ENCODE data around the gene PKLR.
"Not testable (repeated sequence)": the region's sequence is repeated elsewhere in the genome, so short reads cannot be mapped to it uniquely, and the experiment has no call there.

The PKLR gene

DNA sequence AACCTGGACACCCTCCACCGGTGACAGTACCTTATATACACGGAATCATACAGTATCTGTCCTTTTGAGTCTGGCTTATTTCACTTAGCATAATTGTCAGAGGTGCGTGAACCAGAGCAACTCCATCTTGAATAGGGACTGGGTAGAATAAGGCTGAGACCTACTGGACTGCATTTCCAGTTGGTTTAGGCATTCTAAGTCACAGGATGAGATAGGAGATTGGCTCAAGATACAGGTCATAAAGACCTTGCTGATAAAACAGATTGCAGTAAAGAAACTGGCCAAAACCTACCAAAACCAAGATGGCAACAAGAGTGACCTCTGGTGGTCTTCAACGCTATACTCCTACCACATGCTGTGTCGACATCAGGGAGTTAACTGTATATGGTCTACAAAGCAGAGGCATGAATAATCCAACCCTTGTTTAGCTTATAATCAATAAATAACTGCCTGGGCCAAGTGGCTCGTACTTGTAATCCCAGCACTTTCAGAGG, 6.1 kb upstream of the PKLR start:
- Histone ChIP-seq H3K36me3 (replicated peaks) (peaks cover 27% of the 10 kb centered on the region), H3K9me3 (no peaks in the 10 kb centered on the region), H3K4me3 (no peak overlapping the region), H3K27me3 (ENCODE audit: low read depth) (no peaks in the 10 kb centered on the region), H3K4me1 (0 out of 2 replicates have a peak, but pooled peaks cover 7% of the 10 kb centered on the region)
- DNase-seq (ENCODE audit: low spot score in 2 of 2) = peak; percentile 45 to 56
- in situ Hi-C loops (cut with MboI; ENCODE audit: low sequenced_read_pairs) = loop anchor here (5.0 kb wide), 1 partner anchor 35 kb away; the partner anchor contains the start of gene CLK2

- H3K36me3 ChIP-seq (replicated peaks) = peaks cover 13% of the 10 kb centered on the region
- in situ Hi-C loops (cut with MboI; ENCODE audit: low sequenced_read_pairs) = loop anchor here (5.0 kb wide), 1 partner anchor 34 kb away; the partner anchor contains the start of gene CLK2
- 0 out of 2 replicates have a peak, but pooled peaks cover 7% of the 10 kb centered on the region for H3K4me1 ChIP-seq
- no peak for DNase-seq (ENCODE audit: low spot score in 2 of 2)
- H3K27me3 ChIP-seq (ENCODE audit: low read depth) = no peaks in the 10 kb centered on the region
- no peak overlapping the region for H3K4me3 ChIP-seq
- H3K9me3 ChIP-seq = no peaks in the 10 kb centered on the region
These were observed 4.7 kb upstream of the PKLR start for GRCh38 chr1:155305881-155306391.

GRCh38 chr1:155304558-155305063, 3.4 kb upstream of the PKLR start:
- Histone ChIP-seq H3K4me1 (no peaks in the 10 kb centered on the region), H3K36me3 (replicated peaks) (peaks cover under 1% of the 10 kb centered on the region), H3K4me3 (no peak overlapping the region), H3K27me3 (ENCODE audit: low read depth) (no peaks in the 10 kb centered on the region), H3K9me3 (no peaks in the 10 kb centered on the region)
- in situ Hi-C loops (cut with MboI; ENCODE audit: low sequenced_read_pairs) = loop anchor here (5.0 kb wide), 1 partner anchor 32 kb away; the partner anchor contains the start of gene CLK2
- no peak for DNase-seq (ENCODE audit: low spot score in 2 of 2)

- in situ Hi-C loops (cut with MboI; ENCODE audit: low sequenced_read_pairs) = no loop called here
- DNase-seq (ENCODE audit: low spot score in 2 of 2) = no peak
- Histone ChIP-seq H3K9me3 (no peaks in the 10 kb centered on the region), H3K4me1 (no peaks in the 10 kb centered on the region), H3K36me3 (replicated peaks) (no peaks in the 10 kb centered on the region), H3K27me3 (ENCODE audit: low read depth) (peaks cover 1% of the 10 kb centered on the region; the same call in 1 of the 2 replicates), H3K4me3 (no peak overlapping the region)
These were observed 497 bp downstream of the PKLR start for GRCh38 chr1:155300553-155301329.

GRCh38 chr1:155300024-155300423, 1.2 kb downstream of the PKLR start:
- H3K4me3 ChIP-seq = no peak overlapping the region

DNA sequence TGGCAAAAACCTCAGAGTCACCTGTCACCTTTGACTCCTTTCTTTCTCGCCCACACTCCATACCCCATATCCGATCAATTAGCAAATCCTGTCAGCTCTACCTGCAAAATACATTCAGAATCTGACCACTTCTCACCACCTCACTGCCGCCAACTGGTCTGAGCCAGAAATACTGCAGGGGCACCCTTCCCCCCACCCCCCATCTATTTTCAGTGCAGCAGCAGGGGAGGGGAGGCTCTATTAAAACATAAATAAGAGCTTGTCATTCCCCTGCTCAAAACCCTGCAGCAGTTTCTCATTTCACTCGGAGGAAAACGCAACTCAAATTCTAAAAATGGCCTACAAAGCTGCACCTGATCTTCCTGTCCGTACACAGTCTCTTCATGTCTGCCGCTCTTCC, 3.9 kb downstream of the PKLR start:
- no peaks in the 10 kb centered on the region for H3K36me3 ChIP-seq (replicated peaks)
- in situ Hi-C loops (cut with MboI; ENCODE audit: low sequenced_read_pairs) = no loop called here
- no peaks in the 10 kb centered on the region for H3K4me1 ChIP-seq
- no peak for DNase-seq (ENCODE audit: low spot score in 2 of 2)
- no peak overlapping the region for H3K4me3 ChIP-seq
- H3K9me3 ChIP-seq = no peaks in the 10 kb centered on the region
- peaks cover 25% of the 10 kb centered on the region for H3K27me3 ChIP-seq (ENCODE audit: low read depth)

More at GRCh38 chr1:155300024-155300423, 1.2 kb downstream of the PKLR start:
- no peaks in the 10 kb centered on the region for H3K36me3 ChIP-seq (replicated peaks)
- peaks cover 8% of the 10 kb centered on the region for H3K27me3 ChIP-seq (ENCODE audit: low read depth)
- H3K9me3 ChIP-seq = no peaks in the 10 kb centered on the region
- H3K4me1 ChIP-seq = no peaks in the 10 kb centered on the region
- in situ Hi-C loops (cut with MboI; ENCODE audit: low sequenced_read_pairs) = no loop called here
- no peak for DNase-seq (ENCODE audit: low spot score in 2 of 2)

DNA sequence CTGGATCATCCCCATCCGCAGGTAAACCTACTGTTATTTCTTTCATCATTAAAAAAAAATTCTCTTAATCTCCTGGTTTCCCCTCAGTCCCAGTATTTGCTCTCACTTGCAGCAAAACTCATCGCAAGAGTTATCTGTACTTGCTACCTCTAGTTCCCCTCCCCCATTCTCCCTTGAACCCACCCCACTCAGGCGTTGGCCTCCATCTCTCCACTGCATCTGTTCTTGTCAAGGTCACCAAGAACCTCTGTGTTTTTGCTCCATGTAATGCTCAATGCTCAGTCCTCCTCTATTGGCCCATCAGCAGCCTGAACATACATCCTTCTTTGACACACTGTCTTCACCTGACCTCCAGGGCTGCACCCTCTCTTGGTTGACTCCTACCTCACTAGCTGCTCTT, 4.6 kb downstream of the PKLR start:
- H3K4me3 ChIP-seq = no peak overlapping the region
- in situ Hi-C loops (cut with MboI; ENCODE audit: low sequenced_read_pairs) = no loop called here
- H3K27me3 ChIP-seq (ENCODE audit: low read depth) = peaks cover 25% of the 10 kb centered on the region
- no peaks in the 10 kb centered on the region for H3K36me3 ChIP-seq (replicated peaks)
- H3K9me3 ChIP-seq = no peaks in the 10 kb centered on the region
- DNase-seq (ENCODE audit: low spot score in 2 of 2) = no peak
- H3K4me1 ChIP-seq = no peaks in the 10 kb centered on the region

- in situ Hi-C loops (cut with MboI; ENCODE audit: low sequenced_read_pairs) = no loop called here
- Histone ChIP-seq H3K27me3 (ENCODE audit: low read depth) (peaks cover 25% of the 10 kb centered on the region), H3K4me1 (no peaks in the 10 kb centered on the region), H3K4me3 (no peak overlapping the region), H3K9me3 (no peaks in the 10 kb centered on the region), H3K36me3 (replicated peaks) (no peaks in the 10 kb centered on the region)
- DNase-seq (ENCODE audit: low spot score in 2 of 2) = no peak
These were observed 5.3 kb downstream of the PKLR start for GRCh38 chr1:155295942-155296267.

GRCh38 chr1:155295183-155295941, 5.9 kb downstream of the PKLR start:
- Histone ChIP-seq H3K4me3 (no peak overlapping the region), H3K36me3 (replicated peaks) (no peaks in the 10 kb centered on the region), H3K9me3 (no peaks in the 10 kb centered on the region), H3K27me3 (ENCODE audit: low read depth) (peaks cover 25% of the 10 kb centered on the region), H3K4me1 (no peaks in the 10 kb centered on the region)
- in situ Hi-C loops (cut with MboI; ENCODE audit: low sequenced_read_pairs) = no loop called here
- DNase-seq (ENCODE audit: low spot score in 2 of 2) = no peak

DNA sequence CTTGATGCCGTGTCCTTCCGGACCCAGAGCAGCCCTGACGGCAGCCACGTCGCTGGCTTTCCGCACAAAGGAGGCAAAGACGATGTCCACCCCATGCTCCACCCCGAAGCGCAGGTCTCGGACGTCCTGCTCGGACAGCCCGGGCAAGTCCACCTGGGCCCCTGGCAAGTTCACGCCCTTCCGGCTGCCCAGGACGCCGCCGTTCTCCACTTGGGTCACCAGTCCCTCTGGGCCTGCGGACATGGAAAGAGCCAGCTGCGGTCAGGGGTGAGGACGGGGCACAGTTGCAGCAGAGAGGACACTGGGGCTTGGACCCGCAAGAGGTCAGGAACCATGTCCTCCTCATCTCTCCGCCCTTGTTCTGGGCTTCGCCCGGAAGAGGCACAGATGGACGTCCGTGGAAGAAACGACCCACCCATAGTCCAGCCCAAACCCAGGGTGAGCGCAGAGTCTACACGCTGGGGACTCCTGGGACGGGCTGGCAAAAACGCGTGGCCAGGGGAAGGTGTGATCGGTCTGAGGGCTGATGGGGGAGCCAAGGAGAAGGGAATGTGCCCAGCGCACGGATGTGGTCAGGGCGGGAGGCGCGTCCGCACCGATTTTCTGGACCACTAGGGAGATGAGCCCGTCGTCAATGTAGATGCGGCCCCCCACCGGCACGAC, 6.6 kb downstream of the PKLR start:
- Histone ChIP-seq H3K9me3 (no peaks in the 10 kb centered on the region), H3K36me3 (replicated peaks) (no peaks in the 10 kb centered on the region), H3K27me3 (ENCODE audit: low read depth) (peaks cover 25% of the 10 kb centered on the region), H3K4me1 (no peaks in the 10 kb centered on the region), H3K4me3 (no peak overlapping the region)
- DNase-seq (ENCODE audit: low spot score in 2 of 2) = no peak
- in situ Hi-C loops (cut with MboI; ENCODE audit: low sequenced_read_pairs) = no loop called here

DNA sequence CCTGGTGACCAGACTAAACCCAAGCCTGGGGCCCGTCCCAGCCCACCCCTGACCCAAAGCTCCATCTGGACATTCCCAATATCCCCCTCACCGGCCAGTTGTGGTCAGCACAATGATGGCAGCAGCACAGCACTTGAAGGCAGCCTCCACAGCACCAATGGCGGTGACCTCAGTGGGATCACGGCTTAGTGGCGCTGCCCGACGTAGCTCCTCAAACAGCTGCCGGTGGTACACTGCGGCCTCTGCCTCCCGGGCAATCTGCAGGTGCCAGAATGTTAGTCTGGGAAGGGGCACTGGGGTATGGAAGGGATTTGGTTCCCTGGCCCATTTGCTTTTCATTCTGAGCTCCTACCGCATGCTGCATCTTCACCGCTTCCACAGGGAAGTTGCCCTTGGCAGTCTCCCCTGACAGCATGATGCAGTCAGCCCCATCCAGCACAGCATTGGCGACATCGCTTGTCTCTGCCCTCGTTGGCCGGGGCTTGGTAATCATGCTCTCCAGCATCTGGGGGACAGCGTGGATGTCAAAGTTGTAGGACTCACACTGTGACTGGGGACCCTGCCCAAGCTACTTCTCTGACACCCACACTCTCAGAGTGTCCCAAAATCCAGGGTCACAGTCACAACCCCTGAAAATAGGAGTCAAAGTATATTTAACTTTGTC, 8.0 kb downstream of the PKLR start:
- H3K36me3 ChIP-seq (replicated peaks) = no peaks in the 10 kb centered on the region
- H3K9me3 ChIP-seq = no peaks in the 10 kb centered on the region
- H3K4me1 ChIP-seq = no peaks in the 10 kb centered on the region
- H3K4me3 ChIP-seq = no peak overlapping the region
- DNase-seq (ENCODE audit: low spot score in 2 of 2) = no peak
- H3K27me3 ChIP-seq (ENCODE audit: low read depth) = peaks cover 25% of the 10 kb centered on the region
- in situ Hi-C loops (cut with MboI; ENCODE audit: low sequenced_read_pairs) = no loop called here

DNA sequence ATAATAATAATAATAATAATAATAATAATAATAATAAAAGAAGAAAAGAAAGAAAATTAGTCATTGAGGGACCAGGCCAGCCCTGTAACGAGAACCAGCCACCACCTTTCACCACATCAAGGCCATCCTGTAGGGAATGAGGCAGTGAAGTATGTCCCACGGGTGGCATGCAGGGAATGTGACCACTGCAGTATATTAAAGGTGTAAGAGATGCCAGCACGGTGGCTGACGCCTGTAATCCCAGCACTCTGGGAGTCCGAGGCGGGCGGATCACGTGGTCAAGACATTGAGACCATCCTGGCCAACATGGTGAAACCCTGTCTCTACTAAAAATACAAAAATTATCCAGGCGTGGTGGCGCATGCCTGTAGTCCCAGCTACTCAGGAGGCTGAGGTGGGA, 10.2 kb downstream of the PKLR start:
- DNase-seq (ENCODE audit: low spot score in 2 of 2); H3K4me3 ChIP-seq; H3K9me3 ChIP-seq; H3K36me3 ChIP-seq (replicated peaks); in situ Hi-C loops (cut with MboI; ENCODE audit: low sequenced_read_pairs); H3K4me1 ChIP-seq: not testable (repeated sequence)
- peaks cover 25% of the 10 kb centered on the region for H3K27me3 ChIP-seq (ENCODE audit: low read depth)

GRCh38 chr1:155287987-155288543, 13.2 kb downstream of the PKLR start:
- in situ Hi-C loops (cut with MboI; ENCODE audit: low sequenced_read_pairs) = no loop called here

More at GRCh38 chr1:155287987-155288543, 13.2 kb downstream of the PKLR start:
- Histone ChIP-seq H3K9me3 (no peaks in the 10 kb centered on the region), H3K4me1 (no peaks in the 10 kb centered on the region), H3K27me3 (ENCODE audit: low read depth) (0 out of 2 replicates have a peak, but pooled peaks cover under 1% of the 10 kb centered on the region), H3K36me3 (replicated peaks) (0 out of 2 replicates have a peak, but pooled peaks cover 4% of the 10 kb centered on the region), H3K4me3 (no peak overlapping the region)
- no peak for DNase-seq (ENCODE audit: low spot score in 2 of 2)

Data from HAP-1 (cell line).